ENCODE results near the gene TRIM56.

- TF ChIP-seq PRDM10 (IDR thresholded peaks at IDR 0.05; ENCODE audit: partially characterized antibody) (no peak), HDAC6 (IDR thresholded peaks at IDR 0.05; ENCODE audit: low read depth, low read length) (no peak), ZFPM2 (CRISPR knock-in tag; IDR thresholded peaks at IDR 0.05) (no peak), ZNF384 (IDR thresholded peaks at IDR 0.05; ENCODE audit: low read depth, low read length) (no peak), TCF3 (CRISPR knock-in tag; IDR thresholded peaks at IDR 0.05) (no peak), SMARCB1 (IDR thresholded peaks at IDR 0.05; ENCODE audit: insufficient read length, low read depth) (no peak), SMAD3 (CRISPR knock-in tag; conservative IDR thresholded peaks at IDR 0.05) (no peak), ID3 (CRISPR knock-in tag; IDR thresholded peaks at IDR 0.05) (no peak), ID3 (tag; IDR thresholded peaks at IDR 0.05) (no peak)
These were observed 2.2 kb downstream of the TRIM56 start for GRCh38 chr7:101087334-101088068.

Data from K562 (cell line).